GM12878 (cell line): ENCODE data around the gene ITGB1BP2. TPM values are rescaled to one million over a fixed set of nuclear protein-coding genes. Genes with fewer than 3 reads are reported as not detected.
A peak's percentile ranks its signal among the peaks of the same experiment; 100 is the strongest.

Experiments used
- ATAC-seq: fragments of 200-7000 bp; cut with Tn5 transposase; 3 replicates; pipeline ENCODE4 v1.9.1; 2020; ENCODE audit warnings: mild to moderate bottlenecking, moderate library complexity
- BruUV-seq: library from RNA; stranded (reverse); fragments of 400-500 nt; replicated peaks from 2 replicates; lab custom pipeline; 2021; lab: Mats Ljungman, UMichigan
- CTCF ChIA-PET: fragments of 300-600 bp; sonication (Branson Sonifier 250); formaldehyde crosslinking; extraction: SDS; loops from one replicate; lab custom pipeline; 2021; ENCODE audit warnings: inconsistent platforms; lab: Yijun Ruan, JAX
- POLR2A ChIA-PET: fragments of 350-600 bp; formaldehyde crosslinking; extraction: SDS; loops from one replicate; lab custom pipeline; 2021; ENCODE audit warnings: inconsistent platforms; lab: Charles Lee
- RAD21 ChIA-PET: fragments of 300-600 bp; sonication (Branson Sonifier 250); formaldehyde crosslinking; loops from one replicate; lab custom pipeline; 2023; ENCODE audit warnings: antibody characterized with exemption; ENCODE audit not compliant: unreplicated experiment; lab: Charles Lee
- SMC1A ChIA-PET: fragments of 300-600 bp; sonication (Branson Sonifier 250); formaldehyde crosslinking; loops from one replicate; lab custom pipeline; 2023; ENCODE audit not compliant: unreplicated experiment, uncharacterized antibody; lab: Charles Lee
- DNase-seq: peaks from one replicate; pipeline ENCODE4 v3.0.0-alpha.2; 2011; ENCODE audit warnings: low read depth, low spot score
- FAIRE-seq: peaks from 3 replicates; lab custom pipeline; 2011; peaks lifted over from hg19 to GRCh38; lab: Jason Lieb, UNC
- H2AFZ ChIP-seq: 2 replicates; pipeline ENCODE4 v1.6.0; 2011; ENCODE audit warnings: low read depth, low read length, control low read depth; ENCODE audit not compliant: control insufficient read depth
- H3K27ac ChIP-seq: 2 replicates; pipeline ENCODE4 v1.5.1; 2011; ENCODE audit warnings: control low read depth; ENCODE audit not compliant: control insufficient read depth, insufficient read depth
- H3K27me3 ChIP-seq, 2 experiments: replicated peaks in 1 of 2; 2 replicates each; pipeline versions ENCODE4 v1.6.0 to v1.6.1; 2011; ENCODE audit warnings: low read length in 1 of 2; ENCODE audit not compliant: control insufficient read depth in 2 of 2, insufficient read depth in 2 of 2
- H3K36me3 ChIP-seq, 2 experiments: 2 replicates each; pipeline ENCODE4 v1.5.1; 2011; ENCODE audit warnings: low read length in 1 of 2; ENCODE audit not compliant: control insufficient read depth in 2 of 2, insufficient read depth in 2 of 2
- H3K4me1 ChIP-seq: 2 replicates; pipeline ENCODE4 v1.6.1; 2011; ENCODE audit warnings: mild to moderate bottlenecking, low read length, moderate library complexity, mixed read lengths; ENCODE audit not compliant: control insufficient read depth, insufficient read depth
- H3K4me2 ChIP-seq: 2 replicates; pipeline ENCODE4 v1.6.0; 2011; ENCODE audit warnings: control low read depth; ENCODE audit not compliant: control insufficient read depth, insufficient read depth
- H3K4me3 ChIP-seq: fragments of 200-600 bp; sonication (generic); 2 replicates; pipeline ENCODE4 v1.5.1; 2016
- H3K79me2 ChIP-seq: 2 replicates; pipeline ENCODE4 v1.6.0; 2011; ENCODE audit warnings: low read length; ENCODE audit not compliant: control insufficient read depth, insufficient read depth
- H3K9ac ChIP-seq: 2 replicates; pipeline ENCODE4 v1.8.0; 2011; ENCODE audit warnings: low read length, control low read depth, mixed read lengths; ENCODE audit not compliant: control insufficient read depth, insufficient read depth
- H3K9me3 ChIP-seq: replicated peaks from 3 replicates; pipeline ENCODE4 v1.5.1; 2011; ENCODE audit warnings: mild to moderate bottlenecking, low read length; ENCODE audit not compliant: control insufficient read depth, insufficient read depth
- H4K20me1 ChIP-seq: 2 replicates; pipeline ENCODE4 v1.6.0; 2011; ENCODE audit not compliant: control insufficient read depth, insufficient read depth
- BCL11A ChIP-seq: IDR thresholded peaks from 2 replicates; pipeline ENCODE4 v1.6.1; 2011; ENCODE audit warnings: low read depth, low read length
- BMI1 ChIP-seq: fragments of 450-650 bp; IDR thresholded peaks from 2 replicates; pipeline ENCODE4 v1.6.1; 2016; ENCODE audit warnings: mild to moderate bottlenecking, moderate library complexity, borderline replicate concordance
- CHD1 ChIP-seq: IDR thresholded peaks from 2 replicates; pipeline ENCODE4 v1.6.1; 2012; ENCODE audit warnings: low read depth, low read length, improper control_type of control experiment
- EED ChIP-seq: sonication (generic); IDR thresholded peaks from 2 replicates; pipeline ENCODE4 v1.6.1; 2016; ENCODE audit warnings: antibody characterized with exemption, low read depth
- ETV6 ChIP-seq, 2 experiments: fragments of 450-650 bp in 1 of 2; IDR thresholded peaks in 1 of 2; conservative IDR thresholded peaks in 1 of 2; 2 replicates each; pipeline ENCODE4 v1.6.1; 2014; ENCODE audit warnings: antibody characterized with exemption in 1 of 2, borderline replicate concordance in 1 of 2, low read depth in 1 of 2, mild to moderate bottlenecking in 1 of 2, moderate library complexity in 1 of 2
- MTA2 ChIP-seq: fragments of 450-650 bp; IDR thresholded peaks from 2 replicates; pipeline ENCODE4 v1.6.1; 2016; ENCODE audit warnings: low read depth, mild to moderate bottlenecking, moderate library complexity
- NFYB ChIP-seq: IDR thresholded peaks from 2 replicates; pipeline ENCODE4 v1.6.1; 2011; ENCODE audit warnings: low read depth, mild to moderate bottlenecking, low read length, improper control_type of control experiment, moderate library complexity; ENCODE audit not compliant: insufficient read depth
- SP1 ChIP-seq: IDR thresholded peaks from one replicate; pipeline ENCODE4 v1.6.1; 2011; ENCODE audit warnings: low read depth, low read length
- STAT3 ChIP-seq: IDR thresholded peaks from 2 replicates; pipeline ENCODE4 v1.6.1; 2011; ENCODE audit warnings: low read depth, low read length, improper control_type of control experiment
- SUZ12 ChIP-seq: fragments of 200-600 bp; sonication (generic); IDR thresholded peaks from one replicate; pipeline ENCODE4 v1.6.1; 2018; ENCODE audit warnings: antibody characterized with exemption, mild to moderate bottlenecking; ENCODE audit not compliant: unreplicated experiment
- WGBS: methylation state at CpG from one replicate; pipeline ENCODE4 v1.1.6; 2016; ENCODE audit warnings: low lambda C conversion rate; ENCODE audit not compliant: insufficient replicate concordance, insufficient coverage; ENCODE audit errors: missing lambda C conversion rate; 5-methylcytosine and 5-hydroxymethylcytosine counted together
- in situ Hi-C: fragments of 300-500 bp; cut with MboI; formaldehyde crosslinking; loops from 9 replicates; pipeline ENCODE4 v1.14.3; 2018; ENCODE audit warnings: mixed read lengths
- intact Hi-C: fragments of 100-400 bp; cut with micrococcal nuclease; formaldehyde crosslinking; loops from one replicate; pipeline ENCODE4 v1.14.2; 2022; ENCODE audit not compliant: unreplicated experiment
- polyA plus RNA-seq, 11 experiments: library from polyadenylated mRNA; depleted of rRNA in 4 of 11; unstranded in 6 of 11; stranded (reverse) in 5 of 11; fragments of >200 nt; fragmentation: Nextera tagmentation in 4 of 11; fragmentation: Illumina TruSeq in 1 of 11; extraction: Ambion mirVana in 4 of 11; extraction: Trizol in 1 of 11; gene quantifications; 1 replicate in 1 of 11; 2 replicates in 10 of 11; pipeline versions ENCODE4 v1.2.1 to v1.2.3, GENCODE V29; 2011 to 2016; ENCODE audit warnings: inconsistent platforms in 2 of 11, missing spikeins in 2 of 11, low read depth in 1 of 11
- total RNA-seq, 4 experiments: library from RNA; depleted of rRNA in 3 of 4; stranded (reverse); fragments of >200 nt in 3 of 4; fragmentation: Illumina TruSeq in 1 of 4; extraction: Trizol in 1 of 4; gene quantifications; 2 replicates each; pipeline versions ENCODE4 v1.2.1 to v1.2.3, GENCODE V29; 2013 to 2021
- TF ChIP-seq, protein P1 (sequence below): IDR thresholded peaks from 2 replicates; pipeline ENCODE4 v1.6.1; 2012; ENCODE audit warnings: low read depth, low read length, improper control_type of control experiment
- TF ChIP-seq, protein P2 (sequence below): fragments of 450-650 bp; IDR thresholded peaks from 2 replicates; pipeline ENCODE4 v1.6.1; 2017; ENCODE audit warnings: borderline replicate concordance

The ITGB1BP2 gene
- total and polyA plus RNA-seq, 10 of the 15 experiments (the other 5 are each of a cell fraction or from before 2014, with no cell fraction given) = 0.50 to 2.9 (median 1.7) TPM

DNA sequence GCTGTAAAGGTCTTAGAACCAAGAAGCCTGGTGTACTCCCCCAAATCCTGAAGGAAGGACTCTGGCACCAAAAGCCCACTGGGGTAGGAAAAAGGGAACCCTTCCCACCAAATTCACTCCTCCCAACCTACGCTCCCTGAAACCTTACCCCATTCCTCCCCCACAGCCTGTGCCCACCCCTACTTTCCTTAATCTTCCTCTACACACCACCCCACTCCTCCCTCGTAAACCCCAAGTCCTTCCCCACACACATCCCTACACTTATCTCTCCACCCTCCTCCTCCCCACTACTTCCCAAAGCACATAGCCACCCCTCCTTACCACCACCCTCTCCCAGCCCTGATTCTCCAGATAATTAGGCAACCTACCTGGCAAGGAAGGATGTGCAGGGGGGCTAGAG lies 49.3 kb upstream of the ITGB1BP2 start:
- intact Hi-C loops = loop anchor here (5.0 kb wide), 1 partner anchor 70 kb away; no protein-coding TSS in a partner anchor
- Histone ChIP-seq H3K36me3 (peaks cover 2 to 5% of the 10 kb centered on the region in 2 experiments; a peak in 2 of 4 replicates), H4K20me1 (no peaks in the 10 kb centered on the region), H2AFZ (no peak overlapping the region), H3K9me3 (no peaks in the 10 kb centered on the region), H3K79me2 (peaks cover 13% of the 10 kb centered on the region), H3K27me3 (no peaks in the 10 kb centered on the region), H3K9ac (peak overlapping the region; percentile 48), H3K4me1 (peaks cover 6% of the 10 kb centered on the region; the same call in 1 of the 2 replicates), H3K27ac (peak overlapping the region; percentile 31; the same call in 1 of the 2 replicates), H3K4me3 (peak overlapping the region; percentile 89; the same call in 1 of the 2 replicates), H3K4me2 (peak overlapping the region; percentile 74)
- in situ Hi-C loops = no loop called here
- ChIA-PET POLR2A (interaction anchor here (0.5 kb wide), 1 partner anchor 66 kb away, joined by 4 read pairs; no protein-coding TSS in a partner anchor), SMC1A (interaction anchor here (0.7 to 1.1 kb wide), 4 partner anchors 31 to 125 kb away, joined by 3 read pairs; partner anchors contain the start of genes NONO and TAF1), CTCF (interaction anchor here (1.3 kb wide), 1 partner anchor 54 kb away, joined by 6 read pairs; no protein-coding TSS in a partner anchor), RAD21 (interaction anchor here (0.6 to 0.8 kb wide), 2 partner anchors 54 to 55 kb away, joined by 3 read pairs; no protein-coding TSS in a partner anchor)
- DNase-seq (no peak), ATAC-seq (no peak), FAIRE-seq (no peak)
- 60% methylated on average over 1 of the region's 2 CpGs for WGBS
- no peak for TF ChIP-seq SUZ12
- TF ChIP-seq EED = no peak
- no peak for TF ChIP-seq STAT3
- TF ChIP-seq, protein P1, sequence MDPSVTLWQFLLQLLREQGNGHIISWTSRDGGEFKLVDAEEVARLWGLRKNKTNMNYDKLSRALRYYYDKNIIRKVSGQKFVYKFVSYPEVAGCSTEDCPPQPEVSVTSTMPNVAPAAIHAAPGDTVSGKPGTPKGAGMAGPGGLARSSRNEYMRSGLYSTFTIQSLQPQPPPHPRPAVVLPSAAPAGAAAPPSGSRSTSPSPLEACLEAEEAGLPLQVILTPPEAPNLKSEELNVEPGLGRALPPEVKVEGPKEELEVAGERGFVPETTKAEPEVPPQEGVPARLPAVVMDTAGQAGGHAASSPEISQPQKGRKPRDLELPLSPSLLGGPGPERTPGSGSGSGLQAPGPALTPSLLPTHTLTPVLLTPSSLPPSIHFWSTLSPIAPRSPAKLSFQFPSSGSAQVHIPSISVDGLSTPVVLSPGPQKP = no peak
- no peak for TF ChIP-seq SP1
- TF ChIP-seq BCL11A = no peak
- TF ChIP-seq, protein P2, sequence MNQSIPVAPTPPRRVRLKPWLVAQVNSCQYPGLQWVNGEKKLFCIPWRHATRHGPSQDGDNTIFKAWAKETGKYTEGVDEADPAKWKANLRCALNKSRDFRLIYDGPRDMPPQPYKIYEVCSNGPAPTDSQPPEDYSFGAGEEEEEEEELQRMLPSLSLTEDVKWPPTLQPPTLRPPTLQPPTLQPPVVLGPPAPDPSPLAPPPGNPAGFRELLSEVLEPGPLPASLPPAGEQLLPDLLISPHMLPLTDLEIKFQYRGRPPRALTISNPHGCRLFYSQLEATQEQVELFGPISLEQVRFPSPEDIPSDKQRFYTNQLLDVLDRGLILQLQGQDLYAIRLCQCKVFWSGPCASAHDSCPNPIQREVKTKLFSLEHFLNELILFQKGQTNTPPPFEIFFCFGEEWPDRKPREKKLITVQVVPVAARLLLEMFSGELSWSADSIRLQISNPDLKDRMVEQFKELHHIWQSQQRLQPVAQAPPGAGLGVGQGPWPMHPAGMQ = no peak
- TF ChIP-seq NFYB = no peak
- TF ChIP-seq BMI1 = no peak
- TF ChIP-seq MTA2 = no peak
- no peak for TF ChIP-seq CHD1
- no peak for TF ChIP-seq ETV6 (conservative IDR thresholded peaks at IDR 0.05 in 1 of 2, IDR thresholded peaks at IDR 0.05 in 1 of 2; ENCODE audit: borderline replicate concordance in 1 of 2, low read depth in 1 of 2)
- BruUV-seq = no TSS peak
